Right lobe of liver (tissue), 6 donors: ENCODE data around the gene CEP95. TPM values are rescaled to one million over a fixed set of nuclear protein-coding genes. Genes with fewer than 3 reads are reported as not detected.

Experiments
- ATAC-seq, 4 donors: fragments of 200-7000 bp; cut with Tn5 transposase; one replicate each; pipeline ENCODE4 v1.9.1; 2020; ENCODE audit warnings: mild to moderate bottlenecking in 4 of 4, moderate library complexity in 4 of 4
- DNase-seq, 3 donors: peaks; one replicate each; pipeline ENCODE4 v3.0.0-alpha.2; 2020
- H3K27ac ChIP-seq, 3 donors: fragments of 200-600 bp; one replicate each; pipeline ENCODE4 v1.8.0; 2022
- H3K27me3 ChIP-seq, 2 donors: fragments of 200-600 bp; one replicate each; pipeline ENCODE4 v1.8.0; 2022
- H3K36me3 ChIP-seq, 4 donors: fragments of 200-600 bp; sonication (generic) in 1 of 4; one replicate each; pipeline versions ENCODE4 v1.5.1 to v1.8.0; 2017 to 2022; ENCODE audit warnings: control low read depth in 1 of 4
- H3K4me1 ChIP-seq, 4 donors: fragments of 200-600 bp; sonication (generic) in 1 of 4; one replicate each; pipeline versions ENCODE4 v1.5.1 to v1.8.0; 2017 to 2022; ENCODE audit warnings: control low read depth in 1 of 4
- H3K4me3 ChIP-seq, 3 donors: fragments of 200-600 bp; one replicate each; pipeline ENCODE4 v1.8.0; 2022
- H3K9me3 ChIP-seq, 4 donors: fragments of 200-600 bp; sonication (generic) in 1 of 4; one replicate each; pipeline versions ENCODE4 v1.5.1 to v1.8.0; 2017 to 2022; ENCODE audit warnings: control low read depth in 1 of 4
- CTCF ChIP-seq, 4 donors: fragments of 200-600 bp in 3 of 4; fragments of 450-650 bp in 1 of 4; IDR thresholded peaks; one replicate each; pipeline versions ENCODE4 v1.5.1 to v1.8.0; 2016 to 2022; ENCODE audit warnings: antibody characterized with exemption in 4 of 4, mild to moderate bottlenecking in 2 of 4
- POLR2A ChIP-seq: fragments of 450-650 bp; IDR thresholded peaks from one replicate; pipeline ENCODE4 v1.6.1; 2017; ENCODE audit warnings: antibody characterized with exemption, mild to moderate bottlenecking
- WGBS: methylation state at CpG from one replicate; pipeline ENCODE4 v1.1.6; 2018; ENCODE audit warnings: low coverage, low lambda C conversion rate; ENCODE audit not compliant: insufficient coverage; ENCODE audit errors: missing lambda C conversion rate; 5-methylcytosine and 5-hydroxymethylcytosine counted together
- intact Hi-C, 2 donors: fragments of 100-400 bp; cut with DNase I; formaldehyde crosslinking; loops; one replicate each; pipeline versions ENCODE4 v1.11.2 to v1.14.1; 2022
- total RNA-seq, 6 experiments: library from RNA; depleted of rRNA in 2 of 6; stranded (reverse); fragments of >200 nt in 2 of 6; fragmentation: NEBNext Ultra II Directional in 3 of 6; extraction: Animal tissue kit (Norgen Biotek cat#: 25700) in 3 of 6; gene quantifications; one replicate each; pipeline versions ENCODE4 v1.1.0 to v1.2.4, GENCODE V29; 2016 to 2023
- donor health status: DM: no; HTN: yes; CAD: no.
- donor health status: DM: no; HTN: no; CAD: no.
- donor health status: DM: no; HTN: no; CAD: no.
- donor health status: DM: no; HTN: yes; CAD: no.
- donor health status: DM: no; HTN: yes; CAD: no.

Gene CEP95
- total RNA-seq, 6 experiments from 2014 or later, result 11.0 to 27.6 (median 14.0) TPM

- no peak for ATAC-seq
- intact Hi-C loops, result no loop called here
- Histone ChIP-seq H3K27me3 (no peaks in the 10 kb centered on the region), H3K4me3 (no peak overlapping the region), H3K36me3 (peaks cover 0 to 99% (median 33%) of the 10 kb centered on the region in 4 donors), H3K9me3 (no peaks in the 10 kb centered on the region), H3K4me1 (no peaks in the 10 kb centered on the region), H3K27ac (no peak overlapping the region)
- TF ChIP-seq CTCF (IDR thresholded peaks at IDR 0.05) (no peak), POLR2A (no peak)
- 96% methylated on average over 4 of the region's 6 CpGs for WGBS
- DNase-seq, result no peak
Observed at GRCh38 chr17:64520359-64520758, 13.6 kb downstream of the CEP95 start.

- Histone ChIP-seq H3K4me3 (no peak overlapping the region), H3K9me3 (no peaks in the 10 kb centered on the region), H3K36me3 (peaks cover 18 to 100% (median 67%) of the 10 kb centered on the region in 4 donors), H3K27me3 (no peaks in the 10 kb centered on the region), H3K4me1 (no peaks in the 10 kb centered on the region), H3K27ac (no peak overlapping the region)
- no peak for ATAC-seq
- TF ChIP-seq CTCF (IDR thresholded peaks at IDR 0.05) (no peak), POLR2A (no peak)
- intact Hi-C loops, result no loop called here
- no peak for DNase-seq
- WGBS, result 100% methylated on average over 2 of the region's 2 CpGs
Observed at GRCh38 chr17:64527914-64528313, 21.1 kb downstream of the CEP95 start.

GRCh38 chr17:64529221-64529620, 22.4 kb downstream of the CEP95 start:
- H3K4me3 ChIP-seq, result no peak overlapping the region
- no peak overlapping the region for H3K27ac ChIP-seq
- DNase-seq (no peak), ATAC-seq (no peak)
- H3K4me1 ChIP-seq, result no peaks in the 10 kb centered on the region
- 93% methylated on average over 5 of the region's 5 CpGs for WGBS
- peaks cover 18 to 97% (median 61%) of the 10 kb centered on the region in 4 donors for H3K36me3 ChIP-seq
- no peaks in the 10 kb centered on the region for H3K27me3 ChIP-seq
- intact Hi-C loops, result no loop called here
- no peaks in the 10 kb centered on the region for H3K9me3 ChIP-seq
- TF ChIP-seq POLR2A (no peak), CTCF (IDR thresholded peaks at IDR 0.05) (no peak)

GRCh38 chr17:64531955-64532371, 25.2 kb downstream of the CEP95 start:
- no peak for DNase-seq
- 73% methylated on average over 3 of the region's 5 CpGs for WGBS
- intact Hi-C loops, result no loop called here
- H3K4me1 ChIP-seq, result no peaks in the 10 kb centered on the region
- H3K27me3 ChIP-seq, result no peaks in the 10 kb centered on the region
- no peaks in the 10 kb centered on the region for H3K9me3 ChIP-seq
- H3K4me3 ChIP-seq, result no peak overlapping the region
- peaks cover 16 to 97% (median 55%) of the 10 kb centered on the region in 4 donors for H3K36me3 ChIP-seq
- TF ChIP-seq POLR2A, result no peak
- no peak for TF ChIP-seq CTCF (IDR thresholded peaks at IDR 0.05)
- ATAC-seq, result no peak
- no peak overlapping the region for H3K27ac ChIP-seq

- 88% methylated on average over 5 of the region's 5 CpGs for WGBS
- no peak for ATAC-seq
- Histone ChIP-seq H3K27me3 (no peaks in the 10 kb centered on the region), H3K36me3 (peaks cover 13 to 97% (median 53%) of the 10 kb centered on the region in 4 donors), H3K4me1 (no peaks in the 10 kb centered on the region), H3K4me3 (no peak overlapping the region), H3K9me3 (no peaks in the 10 kb centered on the region), H3K27ac (no peak overlapping the region)
- no peak for DNase-seq
- intact Hi-C loops, result no loop called here
- TF ChIP-seq CTCF (IDR thresholded peaks at IDR 0.05) (no peak), POLR2A (no peak)
Observed at GRCh38 chr17:64532409-64532808, 25.6 kb downstream of the CEP95 start.
